Erythroblast (primary cell): ENCODE measurements around the gene HSF5.

ENCODE experiments used
- GATA1 ChIP-seq: IDR thresholded peaks from 2 replicates; pipeline ENCODE4 v1.6.1; 2011; ENCODE audit warnings: low read depth, mild to moderate bottlenecking, control low read depth, low read length, moderate library complexity
- POLR2A ChIP-seq: IDR thresholded peaks from 2 replicates; pipeline ENCODE4 v1.6.1; 2011; ENCODE audit warnings: mild to moderate bottlenecking, low read length

- TF ChIP-seq POLR2A (no peak), GATA1 (no peak)
These were observed 13.2 kb upstream of the HSF5 start for GRCh38 chr17:58501451-58501850.
